Transverse colon (tissue), 4 donors: ENCODE results near the gene MADD.

Experiments used
- POLR2A ChIP-seq: fragments of 450-650 bp; IDR thresholded peaks from one replicate; pipeline ENCODE4 v1.6.1; 2016; ENCODE audit warnings: antibody characterized with exemption, mild to moderate bottlenecking, moderate library complexity
- POLR2AphosphoS5 ChIP-seq, 3 donors: sonication (generic); formaldehyde crosslinking; IDR thresholded peaks; one replicate each; pipeline ENCODE4 v1.6.1; 2016; ENCODE audit warnings: antibody characterized with exemption in 3 of 3
- TF ChIP-seq, protein P1 (sequence below), 5 experiments: fragments of 200-600 bp in 3 of 5; fragments of 450-650 bp in 2 of 5; sonication (generic) in 3 of 5; IDR thresholded peaks; 1 replicate in 2 of 5; 2 replicates in 3 of 5; pipeline ENCODE4 v1.5.1; 2016 to 2017; ENCODE audit warnings: antibody characterized with exemption in 5 of 5, inconsistent platforms in 3 of 5, mild to moderate bottlenecking in 2 of 5, moderate library complexity in 1 of 5

DNA sequence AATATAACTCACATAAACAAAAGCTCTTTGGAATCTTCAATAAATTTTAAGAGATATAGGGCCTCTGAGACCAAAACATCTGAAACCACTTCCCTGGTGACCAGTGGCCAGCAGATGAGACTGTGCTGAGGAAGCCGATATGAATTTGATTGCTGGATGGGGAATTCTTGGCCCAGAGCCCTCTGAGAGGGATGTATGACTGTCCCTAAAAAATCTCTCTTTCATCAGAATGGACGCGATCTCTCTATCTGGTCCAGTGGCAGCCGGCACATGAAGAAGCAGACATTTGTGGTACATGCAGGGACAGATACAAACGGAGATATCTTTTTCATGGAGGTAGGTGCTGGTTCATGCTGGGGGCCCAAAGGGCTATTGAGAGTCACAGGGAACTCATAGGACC, 45.1 kb downstream of the MADD start:
- TF ChIP-seq, protein P1, sequence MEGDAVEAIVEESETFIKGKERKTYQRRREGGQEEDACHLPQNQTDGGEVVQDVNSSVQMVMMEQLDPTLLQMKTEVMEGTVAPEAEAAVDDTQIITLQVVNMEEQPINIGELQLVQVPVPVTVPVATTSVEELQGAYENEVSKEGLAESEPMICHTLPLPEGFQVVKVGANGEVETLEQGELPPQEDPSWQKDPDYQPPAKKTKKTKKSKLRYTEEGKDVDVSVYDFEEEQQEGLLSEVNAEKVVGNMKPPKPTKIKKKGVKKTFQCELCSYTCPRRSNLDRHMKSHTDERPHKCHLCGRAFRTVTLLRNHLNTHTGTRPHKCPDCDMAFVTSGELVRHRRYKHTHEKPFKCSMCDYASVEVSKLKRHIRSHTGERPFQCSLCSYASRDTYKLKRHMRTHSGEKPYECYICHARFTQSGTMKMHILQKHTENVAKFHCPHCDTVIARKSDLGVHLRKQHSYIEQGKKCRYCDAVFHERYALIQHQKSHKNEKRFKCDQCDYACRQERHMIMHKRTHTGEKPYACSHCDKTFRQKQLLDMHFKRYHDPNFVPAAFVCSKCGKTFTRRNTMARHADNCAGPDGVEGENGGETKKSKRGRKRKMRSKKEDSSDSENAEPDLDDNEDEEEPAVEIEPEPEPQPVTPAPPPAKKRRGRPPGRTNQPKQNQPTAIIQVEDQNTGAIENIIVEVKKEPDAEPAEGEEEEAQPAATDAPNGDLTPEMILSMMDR (IDR thresholded peaks at IDR 0.05) = no peak
- no peak for TF ChIP-seq POLR2AphosphoS5 (IDR thresholded peaks at IDR 0.05)
- TF ChIP-seq POLR2A = no peak
